ENCODE data around the gene FIG4.
"Not testable (repeated sequence)": the region's sequence is repeated elsewhere in the genome, so short reads cannot be mapped to it uniquely, and the experiment has no call there.

The FIG4 gene

DNA sequence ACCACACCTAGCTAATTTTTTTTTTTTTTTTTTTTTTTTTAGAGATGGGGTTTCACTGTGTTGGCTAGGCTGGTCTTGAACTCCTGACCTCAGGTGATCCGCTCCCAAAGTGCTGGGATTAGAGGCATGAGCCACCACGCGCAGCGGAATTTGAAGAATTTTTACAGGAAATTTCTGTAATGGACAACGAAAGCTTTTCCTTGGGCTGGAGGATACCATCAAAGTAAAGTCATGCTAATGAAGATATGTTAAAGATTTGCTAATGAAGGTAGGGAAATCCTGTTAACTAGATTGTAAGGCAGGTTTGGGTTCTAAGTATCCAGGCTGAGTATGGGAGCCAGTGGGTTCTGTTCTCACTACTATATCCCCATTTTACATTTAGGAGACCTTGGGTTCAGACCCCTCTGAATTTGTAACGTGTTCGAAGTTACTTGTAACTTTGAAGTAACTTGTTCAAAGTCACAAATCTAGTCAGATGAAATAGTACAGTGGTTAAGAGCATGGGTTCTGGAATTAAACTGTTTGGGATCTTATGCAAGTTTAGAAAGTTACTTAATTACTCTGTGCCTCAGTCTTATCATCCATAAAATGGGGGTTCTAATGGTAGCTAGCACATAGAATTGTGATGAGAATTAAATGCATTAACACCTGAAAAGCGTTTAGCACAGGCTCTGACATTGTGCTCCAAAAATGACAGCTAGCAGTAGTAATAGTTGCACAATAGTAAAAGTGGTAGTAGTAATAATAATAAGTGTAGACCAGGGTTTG is 163.6 kb downstream of the FIG4 start:
- no peak for ATAC-seq
- TF ChIP-seq PPARA (CRISPR knock-in tag; IDR thresholded peaks at IDR 0.05; ENCODE audit: borderline replicate concordance) (no peak), ZC3H10 (CRISPR knock-in tag; IDR thresholded peaks at IDR 0.05) (no peak), ZFP3 (CRISPR knock-in tag; IDR thresholded peaks at IDR 0.05) (no peak), TOX (CRISPR knock-in tag; IDR thresholded peaks at IDR 0.05; ENCODE audit: borderline replicate concordance) (no peak), RARB (CRISPR knock-in tag; IDR thresholded peaks at IDR 0.05) (no peak), ZNF565 (CRISPR knock-in tag; conservative IDR thresholded peaks at IDR 0.05; ENCODE audit: low read depth) (no peak), ZNF8 (CRISPR knock-in tag; IDR thresholded peaks at IDR 0.05) (no peak), ZFP30 (CRISPR knock-in tag; IDR thresholded peaks at IDR 0.05) (no peak), ZNF70 (CRISPR knock-in tag; IDR thresholded peaks at IDR 0.05) (no peak), BACH2 (CRISPR knock-in tag; IDR thresholded peaks at IDR 0.05; ENCODE audit: borderline replicate concordance) (no peak), ESRRG (CRISPR knock-in tag; IDR thresholded peaks at IDR 0.05) (no peak), CSDC2 (CRISPR knock-in tag; IDR thresholded peaks at IDR 0.05) (no peak), SNAI2 (CRISPR knock-in tag; IDR thresholded peaks at IDR 0.05) (no peak)
- TF ChIP-seq, protein P1, sequence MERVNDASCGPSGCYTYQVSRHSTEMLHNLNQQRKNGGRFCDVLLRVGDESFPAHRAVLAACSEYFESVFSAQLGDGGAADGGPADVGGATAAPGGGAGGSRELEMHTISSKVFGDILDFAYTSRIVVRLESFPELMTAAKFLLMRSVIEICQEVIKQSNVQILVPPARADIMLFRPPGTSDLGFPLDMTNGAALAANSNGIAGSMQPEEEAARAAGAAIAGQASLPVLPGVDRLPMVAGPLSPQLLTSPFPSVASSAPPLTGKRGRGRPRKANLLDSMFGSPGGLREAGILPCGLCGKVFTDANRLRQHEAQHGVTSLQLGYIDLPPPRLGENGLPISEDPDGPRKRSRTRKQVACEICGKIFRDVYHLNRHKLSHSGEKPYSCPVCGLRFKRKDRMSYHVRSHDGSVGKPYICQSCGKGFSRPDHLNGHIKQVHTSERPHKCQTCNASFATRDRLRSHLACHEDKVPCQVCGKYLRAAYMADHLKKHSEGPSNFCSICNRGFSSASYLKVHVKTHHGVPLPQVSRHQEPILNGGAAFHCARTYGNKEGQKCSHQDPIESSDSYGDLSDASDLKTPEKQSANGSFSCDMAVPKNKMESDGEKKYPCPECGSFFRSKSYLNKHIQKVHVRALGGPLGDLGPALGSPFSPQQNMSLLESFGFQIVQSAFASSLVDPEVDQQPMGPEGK (CRISPR knock-in tag; IDR thresholded peaks at IDR 0.05; ENCODE audit: borderline replicate concordance): no peak
- TF ChIP-seq, protein P2, sequence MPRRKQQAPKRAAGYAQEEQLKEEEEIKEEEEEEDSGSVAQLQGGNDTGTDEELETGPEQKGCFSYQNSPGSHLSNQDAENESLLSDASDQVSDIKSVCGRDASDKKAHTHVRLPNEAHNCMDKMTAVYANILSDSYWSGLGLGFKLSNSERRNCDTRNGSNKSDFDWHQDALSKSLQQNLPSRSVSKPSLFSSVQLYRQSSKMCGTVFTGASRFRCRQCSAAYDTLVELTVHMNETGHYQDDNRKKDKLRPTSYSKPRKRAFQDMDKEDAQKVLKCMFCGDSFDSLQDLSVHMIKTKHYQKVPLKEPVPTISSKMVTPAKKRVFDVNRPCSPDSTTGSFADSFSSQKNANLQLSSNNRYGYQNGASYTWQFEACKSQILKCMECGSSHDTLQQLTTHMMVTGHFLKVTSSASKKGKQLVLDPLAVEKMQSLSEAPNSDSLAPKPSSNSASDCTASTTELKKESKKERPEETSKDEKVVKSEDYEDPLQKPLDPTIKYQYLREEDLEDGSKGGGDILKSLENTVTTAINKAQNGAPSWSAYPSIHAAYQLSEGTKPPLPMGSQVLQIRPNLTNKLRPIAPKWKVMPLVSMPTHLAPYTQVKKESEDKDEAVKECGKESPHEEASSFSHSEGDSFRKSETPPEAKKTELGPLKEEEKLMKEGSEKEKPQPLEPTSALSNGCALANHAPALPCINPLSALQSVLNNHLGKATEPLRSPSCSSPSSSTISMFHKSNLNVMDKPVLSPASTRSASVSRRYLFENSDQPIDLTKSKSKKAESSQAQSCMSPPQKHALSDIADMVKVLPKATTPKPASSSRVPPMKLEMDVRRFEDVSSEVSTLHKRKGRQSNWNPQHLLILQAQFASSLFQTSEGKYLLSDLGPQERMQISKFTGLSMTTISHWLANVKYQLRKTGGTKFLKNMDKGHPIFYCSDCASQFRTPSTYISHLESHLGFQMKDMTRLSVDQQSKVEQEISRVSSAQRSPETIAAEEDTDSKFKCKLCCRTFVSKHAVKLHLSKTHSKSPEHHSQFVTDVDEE (CRISPR knock-in tag; IDR thresholded peaks at IDR 0.05): no peak
- TF ChIP-seq, protein P3, sequence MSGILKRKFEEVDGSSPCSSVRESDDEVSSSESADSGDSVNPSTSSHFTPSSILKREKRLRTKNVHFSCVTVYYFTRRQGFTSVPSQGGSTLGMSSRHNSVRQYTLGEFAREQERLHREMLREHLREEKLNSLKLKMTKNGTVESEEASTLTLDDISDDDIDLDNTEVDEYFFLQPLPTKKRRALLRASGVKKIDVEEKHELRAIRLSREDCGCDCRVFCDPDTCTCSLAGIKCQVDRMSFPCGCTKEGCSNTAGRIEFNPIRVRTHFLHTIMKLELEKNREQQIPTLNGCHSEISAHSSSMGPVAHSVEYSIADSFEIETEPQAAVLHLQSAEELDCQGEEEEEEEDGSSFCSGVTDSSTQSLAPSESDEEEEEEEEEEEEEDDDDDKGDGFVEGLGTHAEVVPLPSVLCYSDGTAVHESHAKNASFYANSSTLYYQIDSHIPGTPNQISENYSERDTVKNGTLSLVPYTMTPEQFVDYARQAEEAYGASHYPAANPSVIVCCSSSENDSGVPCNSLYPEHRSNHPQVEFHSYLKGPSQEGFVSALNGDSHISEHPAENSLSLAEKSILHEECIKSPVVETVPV (CRISPR knock-in tag; IDR thresholded peaks at IDR 0.05): no peak
- TF ChIP-seq, protein P4, sequence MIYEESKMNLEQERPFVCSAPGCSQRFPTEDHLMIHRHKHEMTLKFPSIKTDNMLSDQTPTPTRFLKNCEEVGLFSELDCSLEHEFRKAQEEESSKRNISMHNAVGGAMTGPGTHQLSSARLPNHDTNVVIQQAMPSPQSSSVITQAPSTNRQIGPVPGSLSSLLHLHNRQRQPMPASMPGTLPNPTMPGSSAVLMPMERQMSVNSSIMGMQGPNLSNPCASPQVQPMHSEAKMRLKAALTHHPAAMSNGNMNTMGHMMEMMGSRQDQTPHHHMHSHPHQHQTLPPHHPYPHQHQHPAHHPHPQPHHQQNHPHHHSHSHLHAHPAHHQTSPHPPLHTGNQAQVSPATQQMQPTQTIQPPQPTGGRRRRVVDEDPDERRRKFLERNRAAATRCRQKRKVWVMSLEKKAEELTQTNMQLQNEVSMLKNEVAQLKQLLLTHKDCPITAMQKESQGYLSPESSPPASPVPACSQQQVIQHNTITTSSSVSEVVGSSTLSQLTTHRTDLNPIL (CRISPR knock-in tag; IDR thresholded peaks at IDR 0.05; ENCODE audit: low read depth): no peak
- TF ChIP-seq, protein P5, sequence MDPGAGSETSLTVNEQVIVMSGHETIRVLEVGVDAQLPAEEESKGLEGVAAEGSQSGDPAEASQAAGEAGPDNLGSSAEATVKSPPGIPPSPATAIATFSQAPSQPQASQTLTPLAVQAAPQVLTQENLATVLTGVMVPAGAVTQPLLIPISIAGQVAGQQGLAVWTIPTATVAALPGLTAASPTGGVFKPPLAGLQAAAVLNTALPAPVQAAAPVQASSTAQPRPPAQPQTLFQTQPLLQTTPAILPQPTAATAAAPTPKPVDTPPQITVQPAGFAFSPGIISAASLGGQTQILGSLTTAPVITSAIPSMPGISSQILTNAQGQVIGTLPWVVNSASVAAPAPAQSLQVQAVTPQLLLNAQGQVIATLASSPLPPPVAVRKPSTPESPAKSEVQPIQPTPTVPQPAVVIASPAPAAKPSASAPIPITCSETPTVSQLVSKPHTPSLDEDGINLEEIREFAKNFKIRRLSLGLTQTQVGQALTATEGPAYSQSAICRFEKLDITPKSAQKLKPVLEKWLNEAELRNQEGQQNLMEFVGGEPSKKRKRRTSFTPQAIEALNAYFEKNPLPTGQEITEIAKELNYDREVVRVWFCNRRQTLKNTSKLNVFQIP (CRISPR knock-in tag; IDR thresholded peaks at IDR 0.05; ENCODE audit: borderline replicate concordance, low read depth): no peak

DNA sequence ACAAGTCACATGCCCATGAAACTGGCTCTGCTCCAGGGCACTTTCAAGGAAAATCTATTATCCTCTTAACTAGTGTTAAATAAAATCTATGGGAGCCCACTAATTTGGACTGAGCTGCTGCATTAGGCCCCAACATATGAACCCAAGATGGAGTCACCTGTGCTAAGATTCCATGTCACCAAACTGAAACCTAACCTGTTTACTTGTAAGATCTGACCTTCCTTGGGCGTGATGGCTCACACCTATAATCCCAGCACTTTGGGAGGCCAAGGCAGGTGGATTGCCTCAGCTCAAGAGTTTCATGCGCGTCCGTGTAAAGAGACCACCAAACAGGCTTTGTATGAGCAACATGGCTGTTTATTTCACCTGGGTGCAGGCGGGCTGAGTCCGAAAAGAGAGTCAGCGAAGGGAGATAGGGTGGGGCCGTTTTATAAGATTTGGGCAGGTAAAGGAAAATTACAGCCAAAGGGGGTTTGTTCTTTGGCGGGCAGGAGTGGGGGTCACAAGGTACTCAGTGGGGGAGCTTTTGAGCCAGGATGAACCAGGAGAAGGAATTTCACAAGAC is 164.5 kb downstream of the FIG4 start:
- ATAC-seq: not testable (repeated sequence)

DNA sequence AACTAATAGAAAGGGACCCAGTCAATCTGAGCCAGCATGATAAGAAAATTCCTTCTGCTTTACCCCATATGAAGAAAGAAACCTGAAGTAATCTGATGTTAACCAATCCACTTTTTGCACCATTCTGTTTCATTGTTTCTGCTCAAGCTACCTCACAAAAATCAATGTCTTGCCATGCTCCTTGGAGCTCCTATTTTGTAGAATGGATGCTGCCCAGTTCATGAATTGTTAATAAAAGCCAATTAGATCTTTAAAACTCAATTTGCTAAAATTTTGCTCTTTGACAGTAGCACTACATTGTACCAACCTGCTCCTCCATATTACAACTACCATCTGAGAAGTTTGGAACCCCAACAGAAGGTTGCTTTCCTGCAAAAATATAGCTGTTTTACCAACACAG is 170.8 kb downstream of the FIG4 start:
- no peak for TF ChIP-seq ISL1 (CRISPR knock-in tag; IDR thresholded peaks at IDR 0.05)
- TF ChIP-seq RARB (CRISPR knock-in tag; IDR thresholded peaks at IDR 0.05): no peak
- TF ChIP-seq, protein P5 (CRISPR knock-in tag; IDR thresholded peaks at IDR 0.05; ENCODE audit: borderline replicate concordance, low read depth): no peak
- TF ChIP-seq GLIS3 (CRISPR knock-in tag; IDR thresholded peaks at IDR 0.05): no peak
- TF ChIP-seq, protein P4 (CRISPR knock-in tag; IDR thresholded peaks at IDR 0.05; ENCODE audit: low read depth): no peak
- TF ChIP-seq TCF4 (CRISPR knock-in tag; IDR thresholded peaks at IDR 0.05; ENCODE audit: borderline replicate concordance): no peak
- ATAC-seq: no peak
